Fibroblast of the aortic adventitia (primary cell): ENCODE measurements around the gene HCLS1. TPM values are rescaled to one million over a fixed set of nuclear protein-coding genes. Genes with fewer than 3 reads are reported as not detected.

Experiments used
- DNase-seq: peaks from one replicate; pipeline ENCODE4 v3.0.0-alpha.2; 2010; ENCODE audit warnings: low read depth
- H3K4me3 ChIP-seq: 2 replicates; pipeline ENCODE4 v1.5.1; 2011; ENCODE audit warnings: low read depth, mild to moderate bottlenecking, control low read depth, low read length, moderate library complexity
- total RNA-seq: library from RNA; depleted of rRNA; stranded (reverse); fragments of >200 nt; gene quantifications from 2 replicates; pipeline ENCODE4 v1.2.3, GENCODE V29; 2012; ENCODE audit warnings: low replicate concordance
- TF ChIP-seq, protein P1 (sequence below): IDR thresholded peaks from 2 replicates; pipeline ENCODE4 v1.5.1; 2011; ENCODE audit warnings: mild to moderate bottlenecking, low read length, control low read depth, inconsistent platforms; ENCODE audit not compliant: insufficient read depth

The HCLS1 gene
- total RNA-seq, 1 donor = 7.5 TPM

DNA sequence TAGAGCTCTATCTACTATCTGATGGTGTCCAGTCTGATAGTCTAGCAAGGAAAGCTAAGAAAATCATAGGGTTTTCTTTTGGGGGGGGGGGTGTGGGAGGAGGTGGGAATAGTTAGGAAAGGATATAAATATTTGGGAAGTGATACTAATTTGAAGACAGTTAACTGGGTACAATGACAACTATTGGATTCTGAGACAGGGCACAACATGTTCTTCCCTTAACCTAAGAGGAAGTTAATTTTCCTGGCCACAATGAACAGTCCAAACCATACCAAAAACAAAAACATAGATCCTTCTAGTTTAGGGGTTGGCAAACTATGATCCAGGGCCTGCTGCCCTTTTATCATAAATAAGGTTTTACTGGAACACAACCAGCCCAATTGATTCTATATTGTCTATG, 10.0 kb upstream of the HCLS1 start:
- no peak for DNase-seq
- no peak overlapping the region for H3K4me3 ChIP-seq
- TF ChIP-seq, protein P1, sequence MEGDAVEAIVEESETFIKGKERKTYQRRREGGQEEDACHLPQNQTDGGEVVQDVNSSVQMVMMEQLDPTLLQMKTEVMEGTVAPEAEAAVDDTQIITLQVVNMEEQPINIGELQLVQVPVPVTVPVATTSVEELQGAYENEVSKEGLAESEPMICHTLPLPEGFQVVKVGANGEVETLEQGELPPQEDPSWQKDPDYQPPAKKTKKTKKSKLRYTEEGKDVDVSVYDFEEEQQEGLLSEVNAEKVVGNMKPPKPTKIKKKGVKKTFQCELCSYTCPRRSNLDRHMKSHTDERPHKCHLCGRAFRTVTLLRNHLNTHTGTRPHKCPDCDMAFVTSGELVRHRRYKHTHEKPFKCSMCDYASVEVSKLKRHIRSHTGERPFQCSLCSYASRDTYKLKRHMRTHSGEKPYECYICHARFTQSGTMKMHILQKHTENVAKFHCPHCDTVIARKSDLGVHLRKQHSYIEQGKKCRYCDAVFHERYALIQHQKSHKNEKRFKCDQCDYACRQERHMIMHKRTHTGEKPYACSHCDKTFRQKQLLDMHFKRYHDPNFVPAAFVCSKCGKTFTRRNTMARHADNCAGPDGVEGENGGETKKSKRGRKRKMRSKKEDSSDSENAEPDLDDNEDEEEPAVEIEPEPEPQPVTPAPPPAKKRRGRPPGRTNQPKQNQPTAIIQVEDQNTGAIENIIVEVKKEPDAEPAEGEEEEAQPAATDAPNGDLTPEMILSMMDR = no peak

DNA sequence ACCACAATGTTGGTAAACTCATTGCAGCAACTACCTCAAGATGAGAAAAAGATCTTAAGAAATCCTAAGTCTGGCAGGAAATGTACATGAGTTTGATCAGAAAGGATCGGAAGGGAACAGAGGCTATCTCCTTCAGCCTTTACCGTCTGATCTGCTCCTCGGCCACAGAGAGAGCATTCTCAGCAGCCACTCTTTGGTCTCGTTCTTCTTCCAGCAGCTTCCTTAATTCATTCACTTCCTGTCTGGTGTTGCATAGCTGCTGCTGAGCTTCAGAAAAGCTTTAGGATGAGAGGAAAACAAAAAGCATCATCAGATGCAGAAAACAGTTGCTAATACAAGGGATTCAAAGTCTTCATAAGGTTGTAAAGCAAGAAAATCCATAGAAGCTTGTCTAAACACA, 6.6 kb upstream of the HCLS1 start:
- TF ChIP-seq, protein P1 = no peak
- no peak overlapping the region for H3K4me3 ChIP-seq
- DNase-seq = no peak

DNA sequence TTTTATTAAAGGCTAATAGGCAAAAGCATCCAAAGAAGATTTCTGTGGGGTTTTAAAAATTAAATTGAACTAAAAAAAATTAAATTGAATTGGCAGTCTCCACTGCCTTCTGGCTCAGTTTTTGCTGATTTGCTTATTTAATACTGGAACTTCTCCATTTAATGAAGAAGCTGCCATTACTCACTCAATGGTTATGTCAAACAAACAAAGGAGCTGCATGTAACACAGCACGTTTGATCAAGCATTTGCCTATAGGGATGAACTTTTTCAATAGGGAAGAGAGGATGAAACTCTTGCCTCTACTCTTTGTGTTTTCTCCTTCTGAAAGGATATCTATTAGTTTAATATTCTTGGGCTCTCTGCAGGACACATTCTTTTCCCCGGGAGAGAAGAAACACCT, 4.8 kb upstream of the HCLS1 start:
- no peak overlapping the region for H3K4me3 ChIP-seq
- DNase-seq = no peak
- TF ChIP-seq, protein P1 = no peak

DNA sequence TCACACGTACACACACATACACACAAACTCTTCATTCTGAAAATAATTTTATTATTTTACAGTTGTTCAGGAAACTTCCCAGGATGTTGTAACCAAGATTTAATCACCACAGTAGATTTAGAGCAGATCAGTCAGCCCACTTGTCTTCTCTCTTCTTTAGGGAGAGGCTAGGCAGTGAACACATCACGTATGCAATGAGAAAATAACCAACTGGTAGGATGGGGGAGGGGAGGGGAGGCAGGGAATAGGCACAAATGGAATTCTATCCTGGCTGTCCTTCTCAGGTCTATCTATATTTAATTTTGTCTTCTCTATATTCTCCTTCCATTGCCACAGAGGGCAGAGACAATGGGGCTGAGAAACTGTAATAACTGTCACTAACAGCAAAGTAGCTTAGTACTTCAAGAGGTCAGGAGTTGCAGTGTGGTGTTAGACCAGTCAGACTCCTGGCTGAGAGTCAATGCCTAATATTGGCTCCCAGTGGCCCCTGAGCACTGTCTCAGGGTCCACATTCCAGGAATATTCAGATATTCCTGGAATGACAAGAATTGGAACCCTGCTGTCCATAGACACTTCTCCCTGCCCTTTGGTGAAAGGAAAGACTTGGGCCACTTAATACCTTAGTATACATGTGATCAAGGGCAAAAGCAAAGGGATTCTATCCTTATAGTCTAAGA, 2.6 kb upstream of the HCLS1 start:
- TF ChIP-seq, protein P1 = no peak
- DNase-seq = no peak
- no peak overlapping the region for H3K4me3 ChIP-seq

DNA sequence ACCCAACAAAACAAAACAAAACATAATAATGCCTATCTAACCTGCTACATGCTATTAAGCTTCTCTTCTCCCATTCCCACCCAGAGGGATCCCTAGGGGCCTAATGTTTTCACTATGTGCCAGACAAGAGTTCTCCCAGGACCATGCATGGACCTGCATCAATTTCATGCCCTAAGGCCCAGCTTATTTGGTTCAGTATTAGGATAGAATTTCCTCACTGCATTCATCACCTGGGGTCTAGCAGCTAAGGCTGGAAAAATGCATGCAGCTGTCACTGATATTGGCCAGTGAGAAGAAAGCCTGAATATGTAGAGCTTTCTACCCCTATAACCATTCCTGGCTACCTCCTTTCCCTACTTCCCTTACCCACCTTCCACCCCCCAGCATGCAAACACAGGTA, 2.0 kb upstream of the HCLS1 start:
- H3K4me3 ChIP-seq = no peak overlapping the region
- DNase-seq = no peak
- TF ChIP-seq, protein P1 = no peak

DNA sequence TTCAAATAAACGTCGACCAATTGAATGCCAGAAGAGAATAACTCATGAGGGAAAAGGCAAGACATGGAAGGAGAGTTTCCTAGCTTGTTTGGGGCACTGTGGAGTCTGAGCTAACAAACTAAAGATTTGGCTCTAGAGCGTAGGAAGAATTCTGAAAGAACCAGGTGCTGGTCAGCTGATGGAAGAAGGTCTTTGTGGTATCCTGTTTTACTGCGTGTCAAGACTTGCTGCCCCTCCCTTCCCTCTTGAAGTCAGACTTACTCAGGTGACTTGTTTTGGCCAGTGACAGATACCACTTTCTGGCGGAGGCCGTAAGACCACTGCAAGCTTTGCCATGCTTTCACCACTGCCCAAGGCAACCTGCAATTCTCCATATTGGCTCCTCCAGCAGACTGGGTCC, 673 bp upstream of the HCLS1 start:
- DNase-seq = no peak
- H3K4me3 ChIP-seq = no peak overlapping the region
- TF ChIP-seq, protein P1 = no peak

DNA sequence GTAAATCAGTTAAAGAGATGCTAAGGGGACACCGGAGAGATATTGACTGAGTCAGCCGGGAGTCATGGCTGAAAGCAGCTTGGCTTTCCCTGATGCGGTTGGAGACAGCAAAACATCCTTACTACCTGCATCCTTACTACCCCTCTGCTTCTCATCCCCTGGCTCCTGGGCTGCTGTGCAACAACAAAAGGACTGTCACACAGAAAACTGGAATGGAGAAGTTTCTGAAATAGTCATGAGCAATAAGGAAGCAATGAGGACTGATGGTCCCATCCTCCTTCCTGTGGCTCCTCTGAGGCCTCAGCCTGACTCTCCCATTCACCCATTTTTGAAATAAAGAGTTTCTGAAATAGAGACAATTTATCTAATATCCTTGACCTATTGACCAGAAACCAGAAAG, 1.1 kb downstream of the HCLS1 start:
- no peak overlapping the region for H3K4me3 ChIP-seq
- TF ChIP-seq, protein P1 = no peak
- DNase-seq = no peak
